ENCODE data around the gene RNU2-1.
"Not testable (repeated sequence)": the region's sequence is repeated elsewhere in the genome, so short reads cannot be mapped to it uniquely, and the experiment has no call there.

Gene RNU2-1

DNA sequence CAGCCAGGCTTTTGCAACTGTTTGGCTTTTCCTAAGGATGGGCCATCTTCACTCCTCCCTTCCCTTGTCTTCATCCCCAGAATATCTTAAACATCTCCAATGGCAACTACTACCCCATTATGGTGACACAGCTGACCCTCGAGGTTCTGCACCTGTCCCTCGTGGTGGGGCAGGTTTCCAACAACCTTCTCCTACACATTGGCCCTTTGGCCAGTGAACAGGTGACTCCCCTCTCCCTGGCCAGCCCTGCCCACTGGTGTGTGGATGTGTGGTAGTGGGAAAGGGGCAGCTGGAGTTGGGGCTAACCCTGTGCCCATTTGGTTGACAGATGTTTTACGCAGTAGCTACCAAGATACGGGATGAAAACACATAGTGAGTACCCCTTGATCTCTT is 17.4 kb downstream of the RNU2-1 start:
- DNase-seq (ENCODE audit: low read depth in 2 of 2), result no peak

DNA sequence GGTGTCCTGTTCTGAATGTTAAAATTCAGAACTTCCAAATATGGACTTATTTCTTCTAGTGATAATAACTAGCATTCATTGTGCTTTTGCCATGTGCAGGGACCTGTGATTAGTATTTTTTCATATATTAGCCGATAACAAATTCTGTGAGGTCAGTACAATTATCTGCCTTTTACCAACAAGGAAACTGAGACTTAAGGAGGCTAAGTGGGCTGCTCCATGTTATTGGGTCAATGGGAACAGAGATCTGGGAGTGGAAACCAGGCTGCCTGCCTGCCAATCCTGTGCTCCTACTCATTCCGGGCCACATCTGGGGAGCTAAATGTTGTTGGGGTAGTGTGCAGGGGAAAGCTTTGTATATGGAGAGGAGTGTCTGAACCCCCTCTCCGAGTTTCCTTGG is 18.4 kb downstream of the RNU2-1 start:
- DNase-seq (ENCODE audit: low read depth in 2 of 2), result no peak

- no peak for DNase-seq (ENCODE audit: low read depth in 2 of 2)
Observed at GRCh38 chr17:43213545-43213944, 20.2 kb downstream of the RNU2-1 start.

- DNase-seq (ENCODE audit: low read depth in 2 of 2), result no peak
Observed at GRCh38 chr17:43212641-43213490, 20.9 kb downstream of the RNU2-1 start.

DNA sequence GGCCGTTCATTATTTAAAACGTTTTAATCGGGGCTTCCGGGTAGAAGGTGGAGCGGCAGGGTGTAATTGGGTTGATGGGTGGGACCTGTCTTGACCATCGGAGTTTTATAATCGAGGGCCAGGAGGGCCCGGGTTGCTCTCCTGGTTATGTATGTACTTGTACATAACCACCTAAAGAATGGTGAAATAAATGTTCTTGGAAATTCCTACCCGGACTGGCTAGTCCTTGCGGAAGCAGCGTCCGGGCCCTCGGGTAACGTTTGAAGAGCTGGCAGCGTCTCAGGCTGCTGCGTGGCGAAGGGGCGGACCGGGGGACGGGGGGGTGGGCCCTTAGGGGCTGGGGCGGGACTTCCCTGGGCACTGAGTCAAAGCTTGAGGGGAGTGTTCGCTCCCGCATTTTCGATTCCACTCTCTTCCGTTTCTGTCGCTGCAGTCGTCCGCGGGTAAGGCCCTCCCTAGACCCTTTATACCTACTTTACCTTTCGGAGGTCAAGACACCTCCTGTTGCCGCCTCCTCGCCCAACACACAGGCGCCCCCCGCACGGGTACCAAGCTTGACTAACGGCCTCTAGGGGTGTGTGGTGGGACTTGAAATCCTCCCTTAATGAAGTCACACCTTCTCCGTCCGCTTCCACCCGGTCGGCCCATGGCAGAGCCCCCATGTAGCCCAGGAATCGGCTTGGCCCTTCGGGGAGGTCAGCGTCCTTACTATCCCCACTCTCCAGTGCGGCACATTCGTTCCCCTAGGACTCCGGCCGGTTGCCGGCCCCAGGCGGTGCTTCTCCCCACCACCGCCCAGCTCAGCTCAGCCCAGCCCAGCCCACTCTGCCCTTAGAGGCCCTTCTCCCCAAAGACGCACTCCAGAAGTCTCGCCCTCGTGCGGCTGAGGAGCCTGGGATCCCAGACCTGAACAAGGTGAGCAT is 22.0 kb downstream of the RNU2-1 start, which contains the start of gene TMEM106A:
TSS of gene TMEM106A (plus strand) at position 396 of the 923 bp plus-strand sequence. CDS start 1,167 bp downstream, outside the sequence.
- DNase-seq (ENCODE audit: low read depth in 2 of 2), result peak; percentile 60 to 64

DNA sequence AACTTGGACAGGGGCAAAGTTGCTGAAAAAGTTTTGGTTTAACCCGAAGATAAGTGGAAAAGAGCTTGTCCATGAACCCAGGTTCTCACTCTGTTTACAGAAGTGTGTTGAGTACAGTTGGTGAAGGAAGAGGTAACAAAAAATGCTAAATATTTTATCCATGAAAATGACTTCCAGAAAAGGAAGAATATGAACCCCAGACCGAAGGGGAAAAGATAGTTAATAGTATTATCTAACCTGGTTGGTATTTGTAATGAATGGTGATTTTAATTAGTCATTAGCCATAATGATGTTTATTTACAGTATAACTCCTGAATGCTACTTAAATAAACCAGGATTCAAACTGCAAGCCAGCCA is 22.7 kb downstream of the RNU2-1 start:
- no peak for DNase-seq (ENCODE audit: low read depth in 2 of 2)

DNA sequence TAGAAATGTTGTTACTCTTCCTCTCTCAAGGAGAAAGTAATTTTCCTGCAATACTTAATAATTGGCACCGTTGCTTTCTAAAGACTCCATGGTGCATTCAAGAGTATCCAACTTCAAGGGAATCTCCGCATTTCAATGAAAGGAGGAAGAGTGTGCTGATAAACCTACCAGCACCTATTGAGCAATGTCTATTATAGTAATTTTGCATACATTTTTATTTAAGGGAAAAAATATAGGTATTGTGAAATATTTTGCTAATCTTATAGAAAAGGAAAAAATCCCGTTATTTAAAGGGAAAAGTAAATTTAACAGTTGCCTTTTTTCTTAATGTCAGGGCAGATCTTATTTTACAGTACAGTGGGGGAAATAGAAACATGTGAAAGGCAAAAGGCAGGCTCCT is 23.2 kb downstream of the RNU2-1 start:
- no peak for DNase-seq (ENCODE audit: low read depth in 2 of 2)

- DNase-seq (ENCODE audit: low read depth in 2 of 2), result not testable (repeated sequence)
Observed at GRCh38 chr17:43203013-43203412, 30.8 kb downstream of the RNU2-1 start.

- no peak for DNase-seq (ENCODE audit: low read depth in 2 of 2)
Observed at GRCh38 chr17:43200127-43200526, 33.6 kb downstream of the RNU2-1 start.

DNA sequence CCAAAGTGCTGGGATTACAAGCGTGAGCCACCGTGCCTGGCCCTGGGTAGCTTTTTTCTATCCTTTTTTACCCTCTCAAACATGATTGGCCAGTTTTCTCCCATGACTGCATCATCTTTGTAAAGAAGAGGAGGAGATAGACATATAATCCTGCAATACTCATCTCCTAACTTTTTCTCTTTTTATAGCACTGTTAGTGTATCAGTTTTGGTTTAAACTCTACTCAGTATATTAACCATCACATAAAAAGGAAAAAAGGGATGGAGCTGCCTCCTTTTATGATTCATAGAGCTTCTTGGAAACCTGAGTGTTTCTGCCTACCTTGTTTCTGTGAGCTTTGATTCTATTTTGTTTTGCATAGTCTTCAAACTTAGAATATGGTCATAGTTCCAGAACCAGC is 34.1 kb downstream of the RNU2-1 start:
- no peak for DNase-seq (ENCODE audit: low read depth in 2 of 2)

DNA sequence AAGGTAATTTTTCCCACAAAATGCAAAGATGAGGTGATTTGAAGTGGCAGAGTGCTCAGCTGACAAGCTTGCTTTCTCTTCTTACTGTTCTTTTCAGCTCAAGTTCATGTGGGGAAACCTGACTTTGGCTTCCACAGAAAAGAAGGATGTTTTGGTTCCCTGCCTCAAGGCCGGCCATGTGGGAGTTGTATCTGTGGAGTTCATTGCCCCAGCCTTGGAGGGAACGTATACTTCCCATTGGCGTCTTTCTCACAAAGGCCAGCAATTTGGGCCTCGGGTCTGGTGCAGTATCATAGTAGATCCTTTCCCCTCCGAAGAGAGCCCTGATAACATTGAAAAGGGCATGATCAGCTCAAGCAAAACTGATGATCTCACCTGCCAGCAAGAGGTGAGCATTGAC is 40.5 kb downstream of the RNU2-1 start:
- DNase-seq (ENCODE audit: low read depth in 2 of 2), result no peak

DNA sequence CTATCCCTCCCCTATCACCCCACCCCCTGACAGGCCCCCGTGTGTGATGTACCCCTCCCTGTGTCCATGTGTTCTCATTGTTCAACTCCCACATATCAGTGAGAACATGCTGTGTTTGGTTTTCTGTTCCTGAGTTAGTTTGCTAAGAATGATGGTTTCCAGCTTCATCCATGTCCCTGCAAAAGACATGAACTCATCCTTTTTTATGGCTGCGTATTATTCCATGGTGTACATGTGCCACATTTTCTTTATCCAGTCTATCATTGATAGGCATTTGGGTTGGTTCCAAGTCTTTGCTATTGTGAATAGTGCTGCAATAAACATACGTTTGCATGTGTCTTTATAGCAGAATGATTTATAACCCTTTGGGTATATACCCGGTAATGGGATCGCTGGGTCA is 47.1 kb downstream of the RNU2-1 start:
- DNase-seq (ENCODE audit: low read depth in 2 of 2), result not testable (repeated sequence)

DNA sequence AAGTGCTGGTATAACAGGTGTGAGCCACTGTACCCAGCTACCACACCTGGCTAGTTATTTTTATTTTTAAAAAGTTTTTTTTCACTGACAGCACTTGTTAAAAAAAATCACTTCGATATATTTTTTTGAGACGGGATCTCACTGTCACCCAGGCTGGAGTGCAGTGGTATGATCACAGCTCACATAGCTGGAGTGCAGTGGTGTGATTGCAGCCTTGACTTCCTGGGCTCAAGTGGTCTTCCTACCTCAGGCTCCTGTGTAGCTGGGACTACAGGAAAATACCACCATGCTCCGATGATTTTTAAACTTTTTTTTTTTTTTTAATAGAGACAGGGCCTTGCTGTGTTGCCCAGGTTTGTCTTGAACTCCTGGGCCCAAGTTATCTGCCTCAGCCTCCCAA is 49.9 kb downstream of the RNU2-1 start:
- DNase-seq (ENCODE audit: low read depth in 2 of 2), result no peak
